HG03139 (cell line): ENCODE data around the gene PMM1.
A peak's percentile ranks its signal among the peaks of the same experiment; 100 is the strongest.
"Not testable (repeated sequence)": the region's sequence is repeated elsewhere in the genome, so short reads cannot be mapped to it uniquely, and the experiment has no call there.

Experiments
- ATAC-seq: cut with Tn5 transposase; IDR thresholded peaks from one replicate; pipeline ENCODE4 v1.9.1; 2021; ENCODE audit not compliant: unreplicated experiment

Gene PMM1

DNA sequence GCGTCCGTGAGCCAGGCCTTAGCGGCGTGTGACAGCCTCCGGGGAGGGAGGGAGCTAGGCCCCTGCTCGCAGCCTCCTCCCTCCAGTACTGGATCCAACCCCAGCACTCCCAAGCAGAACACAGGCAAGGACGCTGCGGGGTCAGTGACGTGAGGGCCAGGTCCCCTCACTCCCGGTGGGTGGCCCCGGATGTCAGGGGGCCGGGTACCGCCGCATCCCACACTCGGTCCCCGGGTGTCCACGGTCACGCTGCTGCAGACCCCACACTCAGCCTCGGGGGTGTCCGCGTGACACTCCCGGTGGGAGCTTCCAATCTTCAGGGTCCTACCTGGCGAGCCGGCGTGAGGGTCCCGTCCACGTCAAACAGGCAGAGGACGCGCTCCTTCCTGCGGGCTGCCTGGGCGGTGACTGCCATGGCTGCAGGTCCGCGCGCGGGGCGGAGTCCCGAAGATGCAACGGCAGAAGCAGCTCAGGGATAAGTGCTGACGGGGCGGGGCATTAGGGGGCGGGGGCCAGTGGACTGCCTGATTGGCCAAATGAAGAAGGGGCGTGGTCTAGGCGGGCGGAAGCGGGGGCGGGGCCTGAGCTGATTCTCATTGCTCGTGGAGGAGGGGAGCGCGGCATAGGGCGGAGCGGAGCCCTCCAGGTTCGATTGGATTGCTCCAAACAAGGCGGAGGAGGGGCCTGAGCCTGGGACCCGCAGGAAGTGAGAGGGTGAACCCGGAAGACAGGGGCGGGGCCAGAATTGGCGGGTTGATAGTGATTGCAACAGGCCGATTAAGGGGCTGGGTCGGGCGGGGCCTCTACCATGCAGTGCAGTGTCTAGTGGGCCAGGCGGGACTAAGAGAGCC lies at the start of gene PMM1:
Gene PMM1 (minus strand): TSS at position 450 of the 851 bp plus-strand sequence. CDS start 35 bp downstream, at position 415.
- peak; percentile 92 for ATAC-seq

DNA sequence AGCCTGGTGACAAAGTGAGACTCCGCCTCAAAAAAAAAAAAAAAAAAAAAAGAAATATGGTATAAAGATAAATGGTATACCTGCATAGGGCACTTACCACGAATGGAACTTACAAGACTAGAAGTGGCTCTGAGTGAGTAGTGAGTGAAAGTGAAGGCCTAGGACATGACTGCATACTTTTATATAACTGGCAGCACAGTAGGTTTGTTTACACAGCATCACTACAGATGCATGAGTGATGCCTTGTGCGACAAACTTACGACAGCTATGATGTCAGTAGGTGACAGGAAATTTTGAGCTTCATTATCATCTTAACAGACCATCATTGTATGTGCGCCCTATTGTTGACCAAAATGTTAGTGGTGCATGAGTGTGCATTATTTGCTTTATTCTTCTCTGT lies 49.1 kb upstream of the PMM1 start:
- ATAC-seq: no peak

DNA sequence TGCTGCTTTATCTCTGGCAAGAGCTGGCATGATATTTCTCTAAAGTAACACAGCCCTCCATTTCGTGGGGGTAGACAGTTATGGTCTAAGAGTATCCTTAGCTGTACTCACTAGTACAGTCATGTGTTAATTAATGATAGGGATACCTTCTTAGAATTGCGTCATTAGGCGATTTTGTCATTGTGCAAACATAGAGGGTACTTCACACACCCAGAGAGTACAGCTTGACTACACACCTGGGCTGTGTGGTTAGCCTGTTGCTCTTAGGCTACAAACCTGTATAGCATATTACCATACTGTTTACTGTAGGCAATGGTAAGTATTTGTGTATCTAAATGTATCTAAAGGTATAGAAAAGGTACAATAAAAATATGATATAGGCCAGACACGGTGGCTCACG lies 48.5 kb upstream of the PMM1 start:
- no peak for ATAC-seq

DNA sequence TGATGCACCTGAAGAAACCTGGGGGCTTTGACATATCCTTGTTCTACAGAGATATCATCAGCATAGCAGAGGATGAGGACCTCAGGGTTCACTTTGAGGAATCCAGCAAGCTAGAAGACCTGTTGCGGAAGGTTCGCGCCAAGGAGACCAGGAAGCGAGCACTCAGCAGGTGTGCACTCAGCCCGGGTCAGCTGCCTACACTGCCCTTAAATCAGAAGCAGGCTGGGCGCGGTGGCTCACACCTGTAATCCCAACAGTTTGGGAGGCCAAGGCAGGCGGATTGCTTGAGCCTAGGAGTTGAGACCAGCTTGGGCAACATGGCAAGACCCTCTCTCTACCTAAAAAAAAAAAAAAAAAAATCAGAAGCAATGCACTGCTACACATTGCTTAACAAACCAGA lies 48.0 kb upstream of the PMM1 start:
- ATAC-seq: not testable (repeated sequence)

DNA sequence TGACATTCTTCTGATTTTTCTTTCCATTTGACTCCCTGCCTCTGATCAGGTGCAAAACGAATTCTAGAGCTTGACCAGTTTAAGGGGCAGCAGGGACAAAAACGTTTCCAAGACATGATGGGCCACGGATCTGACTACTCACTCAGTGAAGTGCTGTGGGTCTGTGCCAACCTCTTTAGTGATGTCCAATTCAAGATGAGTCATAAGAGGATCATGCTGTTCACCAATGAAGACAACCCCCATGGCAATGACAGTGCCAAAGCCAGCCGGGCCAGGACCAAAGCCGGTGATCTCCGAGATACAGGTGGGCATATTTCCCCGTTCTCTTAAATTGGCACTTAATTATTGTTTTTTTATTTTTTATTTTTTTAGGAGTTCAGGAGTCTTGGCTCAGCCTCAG lies 46.8 kb upstream of the PMM1 start:
- ATAC-seq: no peak

DNA sequence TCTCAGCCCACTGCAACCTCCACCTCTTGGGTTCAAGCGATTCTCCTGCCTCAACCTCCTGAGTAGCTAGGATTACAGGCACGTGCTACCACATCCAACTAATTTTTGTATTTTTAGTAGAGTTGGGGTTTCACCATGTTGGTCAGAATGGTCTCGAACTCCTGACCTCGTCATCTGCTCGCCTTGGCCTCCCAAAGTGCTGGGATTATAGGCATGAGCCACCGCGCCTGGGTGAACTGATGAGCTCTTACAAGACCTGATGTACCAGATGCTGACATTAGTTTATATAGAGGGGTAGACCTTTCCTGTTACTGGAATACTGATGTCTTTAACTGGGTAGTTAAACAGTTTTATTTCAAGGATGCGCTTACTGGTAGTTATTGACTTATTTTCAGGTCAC lies 45.0 kb upstream of the PMM1 start:
- ATAC-seq: not testable (repeated sequence)

DNA sequence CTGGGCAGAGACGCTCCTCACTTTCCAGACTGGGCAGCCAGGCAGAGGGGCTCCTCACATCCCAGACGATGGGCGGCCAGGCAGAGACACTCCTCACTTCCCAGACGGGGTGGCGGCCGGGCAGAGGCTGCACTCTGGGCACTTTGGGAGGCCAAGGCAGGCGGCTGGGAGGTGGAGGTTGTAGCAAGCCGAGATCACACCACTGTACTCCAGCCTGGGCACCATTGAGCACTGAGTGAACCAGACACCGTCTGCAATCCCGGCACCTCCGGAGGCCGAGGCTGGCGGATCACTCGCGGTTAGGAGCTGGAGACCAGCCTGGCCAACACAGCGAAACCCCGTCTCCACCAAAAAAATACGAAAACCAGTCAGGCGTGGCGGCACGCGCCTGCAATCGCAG lies 42.0 kb upstream of the PMM1 start:
- not testable (repeated sequence) for ATAC-seq

DNA sequence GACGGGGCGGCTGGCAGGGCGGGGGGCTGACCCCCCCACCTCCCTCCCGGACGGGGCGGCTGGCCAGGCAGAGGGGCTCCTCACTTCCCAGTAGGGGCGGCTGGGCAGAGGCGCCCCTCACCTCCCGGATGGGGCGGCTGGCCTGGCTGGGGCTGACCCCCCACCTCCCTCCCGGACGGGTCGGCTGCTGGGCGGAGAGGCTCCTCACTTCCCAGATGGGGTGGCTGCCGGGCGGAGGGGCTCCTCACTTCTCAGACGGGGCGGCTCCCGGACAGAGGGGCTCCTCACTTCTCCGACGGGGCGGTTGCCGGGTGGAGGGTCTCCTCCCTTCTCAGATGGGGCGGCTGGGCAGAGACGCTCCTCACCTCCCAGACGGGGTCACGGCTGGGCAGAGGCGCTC lies 41.5 kb upstream of the PMM1 start:
- not testable (repeated sequence) for ATAC-seq

DNA sequence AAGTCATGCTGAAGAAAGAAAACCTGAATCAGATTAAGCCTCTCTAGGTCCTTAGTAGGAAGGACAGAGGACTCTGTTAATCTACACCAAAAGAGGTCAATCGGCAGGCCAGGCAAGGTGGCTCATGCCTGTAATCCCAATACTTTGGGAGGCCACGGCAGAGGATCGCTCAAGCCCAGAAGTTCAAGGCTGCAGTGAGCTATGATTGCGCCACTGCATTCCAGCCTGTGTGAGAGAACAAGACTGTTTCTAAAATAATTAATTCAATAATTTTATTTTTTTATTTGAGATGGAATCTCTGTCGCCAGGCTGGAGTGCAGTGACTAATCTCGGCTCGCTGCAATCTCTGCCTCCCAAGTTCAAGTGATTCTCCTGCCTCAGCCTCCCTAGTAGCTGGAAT lies 35.9 kb upstream of the PMM1 start:
- ATAC-seq: no peak

DNA sequence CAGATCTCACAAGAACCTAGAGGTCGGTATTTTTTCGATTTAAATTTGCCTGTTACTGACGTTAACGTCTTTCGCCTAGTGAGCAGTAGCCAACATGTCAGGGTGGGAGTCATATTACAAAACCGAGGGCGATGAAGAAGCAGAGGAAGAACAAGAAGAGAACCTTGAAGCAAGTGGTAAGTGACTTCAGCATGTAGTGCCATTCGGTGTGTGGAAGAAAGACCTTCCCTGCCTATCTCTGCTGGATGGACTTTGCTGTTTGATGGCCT lies 32.2 kb upstream of the PMM1 start:
- ATAC-seq: no peak

DNA sequence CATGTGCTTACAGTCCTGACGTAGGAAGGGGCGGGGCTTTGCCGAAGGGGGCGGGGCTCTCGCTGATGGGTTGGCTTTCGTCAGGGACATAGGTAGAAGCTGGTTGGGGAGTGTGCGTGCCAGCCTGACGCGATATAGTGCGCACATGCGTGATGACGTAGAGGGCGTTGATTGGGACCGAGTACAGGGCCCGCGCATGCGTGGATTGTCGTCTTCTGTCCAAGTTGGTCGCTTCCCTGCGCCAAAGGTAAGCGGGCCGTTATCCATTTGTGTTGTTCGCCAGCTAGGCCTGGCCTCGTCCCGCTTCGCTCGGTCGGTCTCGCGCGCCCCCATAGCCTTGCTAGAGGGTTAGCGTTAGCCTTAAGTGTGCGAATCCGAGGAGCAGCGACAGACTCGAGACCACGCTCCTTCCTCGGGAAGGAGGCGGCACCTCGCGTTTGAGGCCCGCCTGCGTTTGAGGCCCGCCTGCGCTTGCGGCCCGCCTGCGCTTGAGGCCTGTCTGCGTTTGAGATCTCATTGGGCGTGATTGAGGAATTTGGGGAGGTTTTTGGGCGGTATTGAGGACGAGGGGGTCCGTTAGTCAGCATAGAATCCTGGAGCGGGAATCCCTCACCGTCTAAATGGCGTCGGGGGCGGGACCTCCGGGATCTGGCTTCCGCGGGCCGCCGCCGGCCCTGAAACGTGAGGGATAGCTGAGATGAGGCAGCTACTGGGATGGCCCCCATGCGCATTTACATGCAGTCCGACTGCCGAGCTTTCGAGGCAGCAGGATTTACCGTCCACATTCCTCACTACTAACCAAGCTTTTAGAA lies 31.7 kb upstream of the PMM1 start, which contains the start of gene XRCC6:
Gene XRCC6 (plus strand): TSS at position 197 of the 812 bp plus-strand sequence. CDS start 710 bp downstream, outside the sequence.
- ATAC-seq: peak; percentile 66

DNA sequence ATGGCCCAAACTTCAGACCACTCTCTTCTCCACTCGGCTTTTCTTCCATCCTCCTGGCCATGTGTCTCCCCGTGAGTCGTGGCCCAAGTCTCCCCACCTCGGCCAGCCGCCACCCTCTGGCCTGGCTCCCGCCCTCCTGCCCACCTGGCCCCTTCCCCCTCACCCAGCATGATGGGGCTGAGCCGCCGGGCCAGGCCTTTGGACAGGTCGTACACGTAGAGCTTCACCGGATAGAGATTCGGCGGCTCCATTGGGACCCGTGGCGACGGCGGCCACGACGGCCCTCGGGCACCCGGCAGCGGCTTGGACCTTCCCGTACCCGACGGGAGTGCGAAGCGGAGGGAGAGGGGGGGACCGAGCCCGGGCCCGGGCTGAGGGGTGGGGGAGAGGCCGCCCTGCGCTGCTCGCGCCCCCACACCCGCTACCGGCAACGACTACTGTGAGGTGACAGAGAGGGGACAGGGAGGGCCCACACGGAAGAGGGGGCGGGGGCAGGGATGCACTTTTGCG lies 31.0 kb upstream of the PMM1 start, which contains the start of gene DESI1:
Gene DESI1 (minus strand): TSS at position 455 of the 510 bp plus-strand sequence. CDS start 204 bp downstream, at position 251.
- peak; percentile 62 for ATAC-seq

DNA sequence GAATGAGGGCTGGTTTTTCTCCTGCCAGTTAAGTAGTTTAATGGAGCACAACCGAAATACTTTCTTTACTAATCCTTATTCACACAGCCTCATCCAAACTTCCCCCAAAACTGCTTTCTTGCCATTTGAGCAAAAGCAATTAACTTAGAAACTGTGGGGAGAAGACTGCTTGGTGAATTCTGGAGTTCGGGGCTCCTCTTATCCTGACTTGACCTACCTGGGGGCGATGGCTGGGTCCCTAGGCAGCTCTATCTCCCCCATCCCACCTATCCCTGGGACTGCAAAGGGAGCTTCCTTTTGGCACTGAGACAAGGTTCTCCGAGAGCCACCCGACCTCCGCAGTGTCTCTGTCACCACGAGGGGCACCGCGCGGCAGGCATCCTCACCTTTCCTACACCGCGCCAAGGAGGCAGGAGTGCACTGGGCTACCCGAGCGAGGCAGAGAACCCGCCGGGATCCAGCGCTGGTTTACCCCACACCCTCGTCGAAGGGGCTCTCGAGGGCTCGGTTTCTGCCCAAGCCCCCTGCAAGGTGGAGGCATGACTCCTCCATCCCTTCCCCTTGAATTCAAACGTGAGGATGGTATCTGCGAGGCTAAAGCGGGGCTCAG lies 30.4 kb upstream of the PMM1 start:
- ATAC-seq: no peak

DNA sequence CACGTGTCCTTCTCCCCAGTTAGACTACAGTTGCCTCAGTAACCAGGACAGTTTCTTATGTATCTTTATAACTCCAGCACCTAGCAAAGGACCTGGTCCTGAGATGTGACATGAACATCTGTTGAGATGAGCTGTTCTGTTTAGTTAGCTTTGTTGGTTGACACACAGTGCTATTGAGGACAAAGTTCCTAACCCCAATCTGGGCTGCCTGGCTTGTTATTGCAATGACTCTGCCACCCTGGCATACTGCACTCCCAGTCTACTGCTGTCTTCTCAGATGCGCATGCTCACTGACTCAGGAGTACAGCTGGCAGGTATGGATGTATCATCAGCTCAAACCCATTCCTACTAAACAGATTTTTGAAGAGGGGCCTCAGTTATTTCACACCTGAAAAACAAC lies 23.8 kb upstream of the PMM1 start:
- ATAC-seq: no peak

DNA sequence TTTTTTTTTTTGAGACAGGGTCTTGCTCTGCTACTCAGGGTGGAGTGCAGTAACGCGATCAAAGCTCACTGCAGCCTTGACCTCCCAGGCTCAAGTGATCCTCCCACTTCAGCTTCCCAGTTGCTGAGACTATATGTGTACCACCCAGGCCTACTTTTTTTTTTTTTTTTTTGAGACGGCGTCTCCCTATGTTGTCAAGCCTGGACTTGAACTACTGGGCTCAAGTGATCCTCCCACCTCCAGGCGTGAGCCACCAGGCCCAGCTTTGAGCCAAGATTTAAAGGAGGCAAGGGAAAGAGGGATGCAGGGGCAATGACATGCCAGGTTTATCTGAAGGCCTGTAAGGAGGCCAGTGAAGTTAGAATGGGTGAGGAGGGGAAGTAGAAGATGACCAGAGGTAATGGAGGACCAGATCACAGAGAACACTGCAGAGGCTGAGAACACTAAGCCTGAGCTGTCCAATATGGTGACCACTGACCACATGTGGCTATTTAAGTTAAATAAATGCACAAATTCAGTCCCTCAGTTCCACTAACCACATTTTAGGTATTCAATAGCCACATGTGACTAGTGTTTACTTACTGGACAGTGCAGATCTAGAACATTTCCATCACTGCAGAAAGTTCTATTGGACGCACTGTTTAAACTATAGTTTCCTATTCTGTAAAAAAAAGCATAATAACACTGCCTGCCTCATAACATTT lies 23.1 kb upstream of the PMM1 start:
- no peak for ATAC-seq

DNA sequence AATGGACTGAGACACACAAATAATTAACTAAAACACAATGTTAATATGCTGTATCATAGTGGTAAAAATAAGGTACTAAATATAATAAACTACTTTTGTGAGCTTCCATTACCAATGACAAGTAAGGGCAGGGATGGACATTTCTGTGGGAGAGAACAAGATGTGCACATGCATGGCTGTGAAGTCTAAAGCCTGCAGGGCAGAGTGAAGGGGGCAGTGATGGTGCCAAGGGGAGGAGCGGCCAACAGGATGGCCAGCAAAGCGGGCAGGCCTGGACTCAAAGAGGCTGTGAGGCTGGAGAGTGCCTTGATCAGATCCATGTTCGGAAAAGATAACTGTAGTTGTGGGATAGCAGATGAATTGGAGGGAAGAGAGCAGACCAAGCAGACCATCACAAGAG lies 18.7 kb upstream of the PMM1 start:
- ATAC-seq: no peak

DNA sequence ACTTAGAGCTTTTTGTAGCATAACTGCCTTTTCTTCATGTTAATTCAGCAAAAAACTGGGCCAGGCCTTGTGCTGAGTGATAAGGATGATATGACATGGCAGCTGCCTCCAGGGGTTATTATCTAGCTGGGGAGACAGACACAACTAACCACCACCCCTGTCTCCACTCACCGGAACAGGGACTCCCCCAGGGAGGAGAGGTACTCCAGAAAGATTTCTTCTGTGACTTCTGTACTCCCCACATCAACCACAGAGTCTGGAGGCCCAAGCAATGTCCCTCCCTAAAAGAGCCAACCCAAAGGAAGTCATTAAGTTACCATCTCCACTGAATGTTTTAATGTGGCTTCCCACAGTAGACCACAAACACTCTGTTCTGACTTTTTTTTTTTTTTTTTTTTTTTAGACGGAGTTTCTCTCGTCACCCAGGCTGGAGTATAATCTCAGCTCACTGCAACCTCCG lies 14.3 kb upstream of the PMM1 start:
- peak; percentile 54 for ATAC-seq

DNA sequence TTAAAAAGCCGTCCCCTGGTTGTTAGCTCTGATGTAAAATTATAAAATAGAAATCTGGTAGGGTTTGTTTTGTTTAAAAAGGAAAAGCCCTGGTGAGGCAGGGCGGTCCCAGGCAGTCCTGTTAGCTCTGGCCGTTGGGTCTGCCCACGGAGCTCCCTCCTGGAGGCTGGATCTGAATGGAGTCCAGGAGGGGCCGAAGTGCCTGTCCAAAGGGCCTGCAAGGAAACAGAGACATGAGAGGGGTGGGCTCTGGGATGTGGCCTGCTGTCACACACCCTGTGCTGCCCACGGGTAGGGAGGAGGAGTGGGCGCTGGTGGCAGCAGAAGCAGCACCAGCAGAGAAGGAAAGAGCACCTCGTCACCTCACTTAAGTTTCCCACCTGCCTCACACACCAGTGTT lies 11.3 kb upstream of the PMM1 start:
- no peak for ATAC-seq

DNA sequence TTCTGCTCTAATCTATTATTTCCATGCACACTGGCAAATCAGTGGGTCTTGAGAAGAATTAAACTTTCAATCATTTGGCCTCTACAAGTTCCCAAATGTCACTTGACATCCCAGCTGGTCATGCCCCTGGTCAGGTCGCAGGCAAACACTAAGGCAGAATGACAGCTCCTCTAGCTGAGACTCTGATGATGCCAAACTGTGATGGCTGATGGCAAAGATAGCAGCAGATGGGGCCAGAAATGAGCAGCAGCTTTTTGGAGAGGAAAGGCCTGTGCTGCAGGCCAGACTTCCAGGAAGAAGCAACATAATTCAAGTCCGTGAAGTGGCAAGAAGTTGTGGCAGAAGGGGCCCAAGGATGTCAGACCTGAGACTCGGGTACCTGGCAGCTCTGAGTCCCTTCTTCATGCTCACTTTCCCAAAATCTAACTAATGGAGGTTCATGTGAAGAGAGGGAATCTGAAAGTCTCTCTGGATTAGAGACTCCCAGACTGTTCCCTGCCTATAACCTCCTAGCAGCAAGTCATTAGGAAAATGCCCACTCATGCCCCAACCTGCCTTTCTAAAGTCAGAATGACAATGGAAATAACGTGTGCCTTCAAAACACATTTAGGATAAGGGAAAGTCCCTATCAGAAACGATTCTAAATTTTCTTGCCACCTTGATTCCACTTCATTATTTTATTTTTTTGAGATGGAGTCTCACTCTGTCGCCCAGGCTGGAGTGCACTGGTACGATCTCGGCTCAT lies 9.4 kb upstream of the PMM1 start:
- ATAC-seq: no peak

DNA sequence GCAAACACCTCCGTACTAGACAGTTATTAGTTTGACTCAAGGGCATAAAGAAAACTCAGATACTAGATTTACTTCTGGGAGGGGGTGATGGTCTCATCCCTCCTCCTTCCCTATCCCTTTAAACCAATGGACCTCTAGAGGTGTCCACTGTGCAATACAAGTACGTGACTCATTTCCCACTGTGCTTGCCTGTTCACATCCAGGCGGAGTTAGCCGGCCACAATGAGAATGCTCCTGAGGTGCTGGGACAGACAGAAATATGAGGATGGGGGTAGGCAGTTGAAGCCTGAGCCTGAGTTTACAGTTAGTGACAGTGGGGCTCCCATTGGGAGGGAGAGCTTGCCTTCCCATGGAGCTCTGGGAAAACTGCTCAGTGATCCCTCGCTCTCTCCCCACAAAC lies 8.4 kb upstream of the PMM1 start:
- no peak for ATAC-seq
